ENCODE data around the gene AOAH.

The AOAH gene

DNA sequence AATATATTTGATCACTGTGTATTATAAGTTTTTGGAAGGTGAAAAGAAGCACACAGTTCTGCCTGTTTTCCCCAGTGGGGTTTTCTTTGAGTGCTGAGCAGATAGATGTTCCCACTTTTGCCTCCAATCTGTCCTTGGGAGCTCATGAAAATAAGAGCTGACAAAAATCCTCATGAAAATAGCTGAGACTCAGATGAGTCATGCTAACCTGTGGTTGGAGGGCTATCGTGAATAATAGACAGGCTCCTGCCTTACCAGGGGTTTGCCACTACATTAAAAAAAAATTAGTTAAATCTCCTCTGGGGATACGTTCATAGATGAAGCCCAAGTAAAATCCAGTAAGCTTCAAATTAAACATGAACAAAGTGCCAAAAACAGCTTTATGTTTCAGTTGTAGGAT lies 10.9 kb upstream of the AOAH start:
- Histone ChIP-seq H3K9me2 (replicated peaks; ENCODE audit: low read depth, low read length) (no peaks in the 10 kb centered on the region), H3F3A (ENCODE audit: low read depth) (no peaks in the 10 kb centered on the region), H3K79me2 (ENCODE audit: insufficient read depth, low read length) (no peaks in the 10 kb centered on the region), H4K20me1 (ENCODE audit: insufficient read depth, low read length, poor library complexity, severe bottlenecking) (no peaks in the 10 kb centered on the region), H3K4me3 (ENCODE audit: low read length, poor library complexity, severe bottlenecking) (no peak overlapping the region), H2AFZ (ENCODE audit: low read length) (no peak overlapping the region), H3K9me3 (ENCODE audit: insufficient read depth, low read depth, low read length) (no peaks in the 10 kb centered on the region), H3K4me1 (ENCODE audit: insufficient read depth, low read length, poor library complexity, severe bottlenecking) (peaks cover 22% of the 10 kb centered on the region), H3K27me3 (ENCODE audit: insufficient read depth, low read length, poor library complexity, severe bottlenecking) (no peaks in the 10 kb centered on the region), H3K36me3 (ENCODE audit: insufficient read depth, low read length) (no peaks in the 10 kb centered on the region), H3K9ac (ENCODE audit: low read depth, low read length, poor library complexity, severe bottlenecking) (no peak overlapping the region), H3K4me2 (ENCODE audit: low read depth, low read length, poor library complexity, severe bottlenecking) (no peak overlapping the region)
- TF ChIP-seq, protein P1, sequence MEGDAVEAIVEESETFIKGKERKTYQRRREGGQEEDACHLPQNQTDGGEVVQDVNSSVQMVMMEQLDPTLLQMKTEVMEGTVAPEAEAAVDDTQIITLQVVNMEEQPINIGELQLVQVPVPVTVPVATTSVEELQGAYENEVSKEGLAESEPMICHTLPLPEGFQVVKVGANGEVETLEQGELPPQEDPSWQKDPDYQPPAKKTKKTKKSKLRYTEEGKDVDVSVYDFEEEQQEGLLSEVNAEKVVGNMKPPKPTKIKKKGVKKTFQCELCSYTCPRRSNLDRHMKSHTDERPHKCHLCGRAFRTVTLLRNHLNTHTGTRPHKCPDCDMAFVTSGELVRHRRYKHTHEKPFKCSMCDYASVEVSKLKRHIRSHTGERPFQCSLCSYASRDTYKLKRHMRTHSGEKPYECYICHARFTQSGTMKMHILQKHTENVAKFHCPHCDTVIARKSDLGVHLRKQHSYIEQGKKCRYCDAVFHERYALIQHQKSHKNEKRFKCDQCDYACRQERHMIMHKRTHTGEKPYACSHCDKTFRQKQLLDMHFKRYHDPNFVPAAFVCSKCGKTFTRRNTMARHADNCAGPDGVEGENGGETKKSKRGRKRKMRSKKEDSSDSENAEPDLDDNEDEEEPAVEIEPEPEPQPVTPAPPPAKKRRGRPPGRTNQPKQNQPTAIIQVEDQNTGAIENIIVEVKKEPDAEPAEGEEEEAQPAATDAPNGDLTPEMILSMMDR (conservative IDR thresholded peaks at IDR 0.05; ENCODE audit: low read length) = no peak
- TF ChIP-seq EZH2phosphoT487 (IDR thresholded peaks at IDR 0.05; ENCODE audit: borderline replicate concordance) = no peak

DNA sequence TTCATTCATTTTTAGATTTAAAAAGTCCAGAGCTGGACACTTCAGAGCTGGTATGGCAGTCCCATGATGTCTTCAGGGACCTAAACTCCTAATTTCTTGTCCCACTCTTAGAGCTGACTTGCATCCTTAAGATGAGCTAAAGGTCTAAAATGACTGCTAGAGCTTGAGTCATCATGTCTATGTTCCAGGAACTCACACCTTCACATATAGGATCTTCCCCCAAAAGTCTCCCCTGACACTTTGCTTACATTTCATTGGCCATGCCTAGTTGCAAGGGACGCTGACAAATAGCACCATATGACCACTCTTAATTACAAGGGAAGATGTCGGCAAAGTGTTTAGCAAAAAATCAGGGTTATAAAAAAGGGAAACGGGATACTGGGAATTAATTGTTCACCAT lies 10.4 kb upstream of the AOAH start:
- Histone ChIP-seq H3K9me2 (replicated peaks; ENCODE audit: low read depth, low read length) (no peaks in the 10 kb centered on the region), H4K20me1 (ENCODE audit: insufficient read depth, low read length, poor library complexity, severe bottlenecking) (no peaks in the 10 kb centered on the region), H3K27me3 (ENCODE audit: insufficient read depth, low read length, poor library complexity, severe bottlenecking) (no peaks in the 10 kb centered on the region), H2AFZ (ENCODE audit: low read length) (no peak overlapping the region), H3F3A (ENCODE audit: low read depth) (no peaks in the 10 kb centered on the region), H3K4me2 (ENCODE audit: low read depth, low read length, poor library complexity, severe bottlenecking) (no peak overlapping the region), H3K36me3 (ENCODE audit: insufficient read depth, low read length) (no peaks in the 10 kb centered on the region), H3K79me2 (ENCODE audit: insufficient read depth, low read length) (no peaks in the 10 kb centered on the region), H3K9me3 (ENCODE audit: insufficient read depth, low read depth, low read length) (no peaks in the 10 kb centered on the region), H3K4me1 (ENCODE audit: insufficient read depth, low read length, poor library complexity, severe bottlenecking) (peaks cover 22% of the 10 kb centered on the region), H3K9ac (ENCODE audit: low read depth, low read length, poor library complexity, severe bottlenecking) (no peak overlapping the region), H3K4me3 (ENCODE audit: low read length, poor library complexity, severe bottlenecking) (no peak overlapping the region)
- no peak for TF ChIP-seq EZH2phosphoT487 (IDR thresholded peaks at IDR 0.05; ENCODE audit: borderline replicate concordance)
- TF ChIP-seq, protein P1 (conservative IDR thresholded peaks at IDR 0.05; ENCODE audit: low read length) = no peak

DNA sequence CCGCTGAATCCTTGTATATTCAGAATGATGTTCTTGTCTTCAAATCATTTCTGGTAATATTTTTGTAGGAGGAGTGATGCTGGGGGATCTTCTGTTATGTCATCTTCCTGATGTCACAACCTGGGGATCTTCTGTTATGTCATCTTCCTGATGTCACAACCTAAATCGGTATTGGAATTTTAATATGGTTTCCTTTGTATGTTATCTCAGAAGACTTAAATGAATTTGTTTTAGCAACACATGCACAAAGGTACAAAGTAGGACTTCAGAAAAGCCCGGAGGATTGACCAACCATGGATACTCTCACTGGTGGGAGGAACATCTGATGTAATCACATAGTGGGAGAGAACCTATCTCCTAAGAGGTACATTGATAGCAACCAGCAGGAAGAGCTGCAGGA lies 9.1 kb upstream of the AOAH start:
- Histone ChIP-seq H3K36me3 (ENCODE audit: insufficient read depth, low read length) (no peaks in the 10 kb centered on the region), H4K20me1 (ENCODE audit: insufficient read depth, low read length, poor library complexity, severe bottlenecking) (no peaks in the 10 kb centered on the region), H3K4me1 (ENCODE audit: insufficient read depth, low read length, poor library complexity, severe bottlenecking) (peaks cover 22% of the 10 kb centered on the region), H3F3A (ENCODE audit: low read depth) (no peaks in the 10 kb centered on the region), H2AFZ (ENCODE audit: low read length) (no peak overlapping the region), H3K79me2 (ENCODE audit: insufficient read depth, low read length) (no peaks in the 10 kb centered on the region), H3K9ac (ENCODE audit: low read depth, low read length, poor library complexity, severe bottlenecking) (no peak overlapping the region), H3K9me2 (replicated peaks; ENCODE audit: low read depth, low read length) (no peaks in the 10 kb centered on the region), H3K4me3 (ENCODE audit: low read length, poor library complexity, severe bottlenecking) (no peak overlapping the region), H3K9me3 (ENCODE audit: insufficient read depth, low read depth, low read length) (0 out of 2 replicates have a peak, but pooled peaks cover 3% of the 10 kb centered on the region), H3K4me2 (ENCODE audit: low read depth, low read length, poor library complexity, severe bottlenecking) (no peak overlapping the region), H3K27me3 (ENCODE audit: insufficient read depth, low read length, poor library complexity, severe bottlenecking) (no peaks in the 10 kb centered on the region)
- TF ChIP-seq, protein P1 (conservative IDR thresholded peaks at IDR 0.05; ENCODE audit: low read length) = no peak
- no peak for TF ChIP-seq EZH2phosphoT487 (IDR thresholded peaks at IDR 0.05; ENCODE audit: borderline replicate concordance)

Measured in Loucy (cell line).